Activated CD4-positive, alpha-beta T cell treated with anti-CD3 and anti-CD28 coated beads, Interleukin-2, Interleukin-6, amounts not matched to agents 100 ng/mL and 50 ng/mL, durations not matched to agents 16 hours and 8 hours (primary cell): ENCODE data around the gene COL8A2.

Experiments
- DNase-seq: peaks from one replicate; pipeline ENCODE4 v3.0.0-alpha.2; 2020

COL8A2 gene

DNA sequence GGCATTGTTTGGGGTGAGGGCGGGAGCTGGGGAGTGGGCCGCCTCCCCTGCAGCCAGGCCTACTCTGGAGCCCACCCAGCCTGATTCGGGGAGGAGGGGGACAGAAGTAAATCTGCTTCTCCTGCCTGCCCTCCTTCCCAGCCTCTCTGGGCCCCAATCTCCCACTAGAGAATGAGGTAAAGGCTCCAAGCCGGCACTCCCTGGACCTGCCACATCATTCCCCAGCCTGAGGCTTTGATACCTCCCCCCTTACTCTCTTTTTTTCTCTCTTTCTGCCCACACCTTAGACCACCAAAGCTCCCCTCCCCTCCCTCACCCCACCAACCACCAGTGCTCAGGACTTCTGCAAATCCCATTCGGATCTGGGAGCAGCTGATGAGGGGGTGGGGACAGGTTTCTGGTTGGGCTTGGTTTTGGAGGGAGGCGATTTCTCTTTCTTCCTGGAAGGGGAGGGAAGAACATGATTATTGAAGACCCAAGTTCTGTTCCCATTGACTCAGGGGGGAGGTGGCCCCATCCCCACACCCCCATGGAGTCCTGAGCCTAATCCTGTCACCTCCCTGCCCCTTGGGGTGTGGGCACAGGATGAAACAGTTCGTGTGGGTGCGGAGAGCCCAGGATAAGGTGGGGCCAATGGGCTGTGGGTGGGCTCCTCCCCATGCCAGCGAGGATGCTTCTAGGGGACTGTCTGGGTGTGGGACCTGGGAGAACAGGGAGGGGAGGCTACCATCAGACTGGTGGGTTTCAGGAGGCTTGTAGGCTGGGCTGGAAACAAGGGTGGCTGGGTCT, 32.3 kb upstream of the COL8A2 start:
- no peak for DNase-seq

DNA sequence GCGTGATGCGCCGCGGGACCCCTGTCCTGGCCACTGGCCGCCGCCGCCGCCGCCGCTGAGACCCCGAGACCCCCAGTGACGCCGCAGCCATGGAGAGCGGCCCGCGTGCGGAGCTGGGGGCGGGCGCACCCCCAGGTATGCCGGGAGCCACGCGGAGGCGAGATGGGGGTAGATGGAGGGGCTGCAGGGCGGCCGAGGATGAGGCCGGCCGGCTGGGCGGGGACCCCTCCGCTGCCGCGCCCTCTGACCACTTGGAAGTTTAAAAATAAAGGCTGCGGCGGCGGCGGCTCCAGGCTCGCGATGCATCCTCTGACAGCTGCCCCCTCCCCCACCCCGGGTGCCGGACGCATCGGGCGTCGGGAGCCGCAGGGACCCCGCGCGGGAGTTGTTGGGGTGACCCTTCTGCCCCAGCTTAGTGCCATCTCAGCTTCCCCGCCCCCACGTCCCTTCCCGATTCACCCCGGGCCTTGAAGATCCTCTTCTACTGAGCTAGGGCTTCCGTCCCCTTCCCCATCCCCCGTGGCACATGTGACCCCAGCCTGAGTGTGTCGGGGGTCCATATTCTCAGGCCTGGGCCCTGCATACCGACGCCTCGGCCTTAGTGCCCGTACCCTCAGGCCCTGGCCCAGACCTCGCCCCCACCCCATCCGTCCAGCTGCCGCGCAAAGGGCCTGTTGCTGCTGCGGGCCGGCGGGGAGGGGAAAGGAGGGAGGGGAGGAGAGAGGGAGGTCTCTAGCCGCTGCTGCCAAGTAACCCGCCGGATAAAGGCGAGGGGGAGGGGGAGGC, 31.5 kb upstream of the COL8A2 start:
- peak; percentile 76 for DNase-seq

DNA sequence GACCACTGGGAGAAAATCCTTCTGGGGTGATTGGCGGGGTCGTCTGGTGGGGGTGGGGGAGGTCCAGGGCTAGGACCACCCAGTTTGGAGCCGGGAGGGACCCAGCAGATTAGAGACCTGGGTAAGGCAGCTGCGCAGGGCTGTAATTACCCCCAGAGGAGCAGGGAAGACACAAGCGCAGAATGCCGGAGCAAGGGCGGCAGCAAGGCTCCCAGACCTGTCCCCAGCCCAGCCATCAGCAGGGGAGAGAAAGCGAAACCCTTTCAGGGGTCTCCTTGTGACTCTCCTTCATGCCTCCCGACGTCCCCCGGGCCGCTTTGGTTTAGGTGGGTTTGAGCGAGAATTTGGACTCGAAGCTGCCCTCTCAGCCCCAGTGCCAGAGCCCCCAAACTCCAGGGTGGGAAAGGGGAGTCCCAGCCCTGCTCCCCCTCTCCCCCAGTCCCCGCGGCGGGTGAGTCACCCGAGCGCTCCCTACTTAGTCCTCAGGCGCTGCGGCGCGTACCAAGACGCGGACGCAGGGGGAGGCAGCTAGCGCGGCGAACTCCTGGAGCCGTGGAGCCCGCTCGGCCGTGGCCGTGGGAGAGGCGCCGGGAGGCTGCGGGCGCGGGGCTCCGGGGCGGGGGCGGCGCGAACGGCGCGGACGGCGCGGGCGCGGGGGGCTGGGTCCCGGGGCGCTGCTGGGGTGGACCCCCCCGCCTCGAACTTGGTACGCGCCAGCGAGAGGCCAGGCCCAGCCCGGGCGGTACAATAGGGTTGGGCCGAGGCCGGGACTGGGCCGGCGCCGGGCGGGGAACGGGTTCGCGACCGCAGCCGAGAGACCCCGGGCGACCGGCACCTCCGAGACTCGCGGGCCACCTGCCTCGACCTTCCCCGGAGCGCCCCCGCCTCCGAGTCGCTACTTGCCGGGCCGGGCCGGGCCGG, 30.6 kb upstream of the COL8A2 start, which contains the start of gene MAP7D1:
TSS of gene MAP7D1 (plus strand) at position 753 of the 921 bp plus-strand sequence. CDS start 258 bp downstream, outside the sequence.
- DNase-seq = peak; percentile 86

DNA sequence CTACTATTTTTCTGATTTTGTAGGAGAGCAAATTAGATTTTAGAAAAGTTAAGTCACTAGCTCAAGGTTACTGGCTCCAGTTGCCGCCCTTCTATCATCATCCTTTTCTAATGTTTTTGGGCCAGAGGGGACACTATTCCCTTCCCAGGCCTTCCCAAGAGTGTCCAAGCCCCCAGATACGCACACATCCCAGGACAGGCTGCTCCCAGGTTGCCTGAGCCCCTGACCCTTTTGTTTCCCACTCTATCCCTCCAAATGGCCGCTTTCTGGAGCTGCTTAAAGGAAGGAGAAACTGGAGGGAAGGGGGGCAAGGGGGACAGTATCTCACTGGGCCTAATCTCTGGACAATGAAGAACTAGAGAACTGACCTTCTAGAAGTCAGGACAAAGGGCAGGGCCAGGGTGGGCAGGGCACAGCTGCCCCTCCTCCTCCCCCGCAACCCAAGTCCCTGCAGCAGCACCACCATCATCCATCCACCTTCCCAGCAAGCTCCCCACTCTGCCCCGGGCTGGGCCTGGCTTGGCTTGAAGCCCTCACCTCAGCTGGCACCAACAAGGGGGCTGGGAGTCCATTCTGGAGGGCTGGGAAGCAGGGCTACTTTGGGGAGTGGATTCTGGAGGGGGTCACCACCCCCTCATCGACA, 29.9 kb upstream of the COL8A2 start:
- DNase-seq = no peak

DNA sequence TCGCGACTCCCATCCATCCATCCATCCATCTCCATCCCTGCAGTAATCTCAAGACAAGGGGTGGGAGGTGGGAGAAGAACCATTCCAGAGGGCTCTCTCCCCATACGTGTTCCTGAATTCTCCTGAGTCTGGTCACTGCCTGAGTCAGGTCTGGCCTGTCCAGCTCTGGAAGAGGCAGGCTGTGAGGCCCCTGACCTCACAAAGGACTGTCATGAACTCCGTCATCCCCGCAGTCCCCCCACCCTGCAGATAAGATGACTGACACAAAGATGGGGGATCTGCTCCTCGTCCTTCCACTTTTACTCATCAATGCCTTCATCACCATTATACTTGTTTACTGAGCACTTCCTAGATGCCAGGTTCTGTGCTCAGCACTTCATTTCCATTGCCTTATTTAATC, 29.3 kb upstream of the COL8A2 start:
- no peak for DNase-seq

DNA sequence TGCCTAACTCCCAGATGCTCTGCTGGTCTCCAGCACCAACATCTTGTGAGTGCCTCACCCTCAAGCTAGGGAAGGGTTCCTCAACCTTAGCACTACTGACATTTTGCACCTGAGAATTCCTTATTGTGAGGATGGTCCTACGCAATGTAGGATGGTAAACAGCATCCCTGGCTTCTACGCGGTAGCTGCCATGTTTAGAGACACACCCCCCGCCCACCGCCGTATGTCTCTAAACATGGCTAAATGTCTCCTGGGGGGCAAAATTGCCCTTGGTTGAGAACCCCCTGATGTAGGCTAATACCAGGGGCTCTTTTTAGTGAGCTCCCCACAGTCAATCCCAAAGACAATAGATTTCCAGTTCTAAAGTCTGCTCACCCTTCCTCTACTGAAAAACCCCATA, 28.5 kb upstream of the COL8A2 start:
- DNase-seq = no peak

DNA sequence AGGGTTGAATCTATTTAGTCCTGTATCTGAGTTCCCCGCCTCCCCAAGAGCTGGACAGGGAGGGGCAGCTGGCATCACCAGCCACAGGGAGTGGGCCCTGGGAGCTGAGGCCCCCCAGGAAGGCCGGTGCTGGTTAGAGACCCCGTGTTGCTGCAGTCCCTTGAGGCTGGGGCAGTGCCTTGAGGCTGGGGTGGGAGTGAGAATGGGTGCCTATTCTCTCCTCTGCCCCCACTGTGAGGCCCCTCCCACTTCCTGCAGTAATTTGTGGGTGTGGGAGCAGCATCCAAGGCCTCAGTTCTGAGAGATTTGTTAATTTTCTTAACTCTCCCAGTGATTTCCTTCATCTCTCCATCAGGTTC, 26.8 kb upstream of the COL8A2 start:
- peak; percentile 59 for DNase-seq

DNA sequence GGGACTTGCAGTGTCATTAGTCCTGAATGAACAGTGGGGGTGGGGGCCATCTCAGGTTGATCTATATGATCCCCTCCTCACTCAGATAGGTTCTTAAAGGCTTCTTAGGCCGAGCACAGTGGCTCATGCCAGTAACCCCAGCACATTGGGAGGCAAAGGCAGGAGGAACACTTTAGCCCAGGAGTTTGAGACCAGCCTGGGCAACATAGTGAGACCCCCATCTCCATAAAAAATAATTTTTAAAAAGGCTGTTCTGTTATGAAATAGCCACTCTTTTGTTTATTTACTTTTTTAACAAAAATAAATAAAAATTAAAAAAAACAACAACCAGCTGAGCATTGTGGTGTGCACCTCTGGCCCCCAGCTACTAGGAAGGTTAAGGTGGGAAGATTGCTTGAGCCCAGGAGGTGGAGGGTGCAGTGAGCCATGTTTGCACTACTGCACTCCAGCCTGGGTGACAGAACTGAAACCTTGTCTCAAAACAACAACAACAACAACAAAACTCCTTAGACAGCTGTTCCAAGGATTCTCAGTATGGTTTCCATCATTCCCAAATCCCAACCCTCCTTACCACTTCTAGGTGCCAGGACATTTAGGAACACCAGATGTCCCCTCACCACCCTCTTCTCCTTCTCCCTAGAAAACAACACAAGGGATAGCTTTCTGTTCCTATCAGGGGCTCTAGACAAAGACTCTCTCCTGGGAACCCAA, 26.3 kb upstream of the COL8A2 start:
- no peak for DNase-seq

DNA sequence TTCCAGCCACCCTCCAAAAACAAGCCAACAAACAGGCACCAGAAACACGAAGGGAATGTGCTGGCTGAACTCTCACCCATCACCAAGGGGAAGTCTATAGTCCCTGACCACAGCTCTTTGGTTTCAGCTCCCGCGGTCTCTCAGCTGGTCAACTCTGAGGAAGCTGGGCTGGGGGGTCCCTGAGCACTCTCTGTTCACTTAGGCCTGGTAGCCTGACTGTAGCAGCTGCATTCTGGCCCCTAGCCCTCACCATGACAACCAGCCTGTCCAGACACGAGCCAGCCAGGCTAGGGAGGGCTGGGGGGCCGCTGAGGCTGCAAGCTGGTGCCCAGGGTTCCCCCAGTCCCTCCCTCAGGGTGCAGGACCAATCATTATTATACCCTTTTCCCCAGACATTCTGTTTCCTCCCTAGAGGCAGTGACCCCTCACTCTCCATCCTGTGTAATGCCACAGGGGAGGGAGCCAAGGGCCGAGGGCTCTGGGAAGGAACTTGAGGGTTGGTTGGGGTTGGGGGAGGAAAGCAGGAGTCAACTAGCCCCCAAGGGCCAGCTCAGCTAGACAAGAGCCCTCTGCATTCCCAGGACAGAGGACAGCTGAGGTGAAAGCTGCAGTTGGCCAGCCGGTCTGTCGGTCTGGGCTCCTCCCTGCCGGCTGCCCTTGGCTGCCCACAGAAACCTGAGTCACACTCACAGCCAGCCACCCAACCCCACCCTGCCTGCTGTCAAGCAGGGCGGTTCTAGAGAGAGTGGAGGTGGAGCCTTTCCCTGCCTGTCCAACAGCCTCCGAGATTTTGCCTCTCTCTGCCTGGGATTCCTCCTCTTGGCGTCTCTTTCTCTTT, 25.5 kb upstream of the COL8A2 start:
- peak; percentile 91 for DNase-seq

DNA sequence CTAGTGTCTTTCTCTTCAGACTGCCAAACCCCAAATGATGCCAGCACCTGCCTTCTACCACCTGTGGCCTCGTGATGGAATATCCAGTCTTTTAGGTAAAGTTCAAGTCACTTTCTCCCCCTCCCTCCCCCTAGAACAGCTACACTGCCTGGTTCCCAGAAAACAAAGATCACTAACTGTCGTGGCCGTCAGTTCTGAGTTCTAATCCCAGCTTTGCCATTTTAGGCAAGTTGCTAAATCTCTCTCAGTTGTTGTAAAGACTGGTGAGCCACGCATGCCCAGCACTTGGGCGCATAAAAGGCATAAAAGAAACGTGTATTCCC, 24.9 kb upstream of the COL8A2 start:
- peak; percentile 31 for DNase-seq

DNA sequence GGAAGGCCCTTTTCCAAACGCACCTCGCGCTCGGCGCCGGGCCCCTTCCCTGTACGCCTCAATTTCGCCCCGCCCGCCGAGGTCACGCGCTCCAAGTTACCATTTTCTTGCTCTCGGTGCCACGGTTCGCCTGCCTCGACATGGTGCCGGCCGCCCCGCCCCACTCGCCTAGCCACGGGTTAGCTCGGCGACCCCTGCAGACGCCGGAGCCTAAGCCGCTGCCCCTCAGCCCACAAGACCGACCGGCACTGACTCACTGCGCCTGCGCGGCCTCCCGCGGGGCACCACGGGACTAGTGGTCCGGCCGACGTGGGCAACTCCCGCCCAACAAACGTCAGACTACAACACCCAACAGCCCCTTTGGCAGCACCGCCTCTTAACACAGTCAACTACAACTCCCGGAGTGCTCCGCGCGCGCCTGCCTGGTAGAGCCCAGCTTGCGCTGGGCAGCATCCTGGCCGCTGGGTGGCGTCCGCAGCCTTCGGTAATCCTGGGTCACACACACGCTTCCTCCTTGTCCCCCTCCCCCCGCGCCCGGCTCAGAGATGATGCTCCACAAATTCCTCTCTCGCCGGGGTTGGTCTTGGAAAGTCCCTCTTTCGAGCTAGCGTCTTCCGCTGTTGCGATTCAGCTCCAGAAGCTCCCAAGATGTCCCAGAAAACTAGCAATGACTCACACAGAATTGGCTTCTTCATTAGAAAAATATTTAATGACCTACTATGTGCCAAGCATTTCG, 24.4 kb upstream of the COL8A2 start, which contains the start of gene TRAPPC3:
TSS of gene TRAPPC3 (minus strand) at position 250 of the 736 bp plus-strand sequence. CDS start at position 142, 108 bp downstream.
- DNase-seq = peak; percentile 100

DNA sequence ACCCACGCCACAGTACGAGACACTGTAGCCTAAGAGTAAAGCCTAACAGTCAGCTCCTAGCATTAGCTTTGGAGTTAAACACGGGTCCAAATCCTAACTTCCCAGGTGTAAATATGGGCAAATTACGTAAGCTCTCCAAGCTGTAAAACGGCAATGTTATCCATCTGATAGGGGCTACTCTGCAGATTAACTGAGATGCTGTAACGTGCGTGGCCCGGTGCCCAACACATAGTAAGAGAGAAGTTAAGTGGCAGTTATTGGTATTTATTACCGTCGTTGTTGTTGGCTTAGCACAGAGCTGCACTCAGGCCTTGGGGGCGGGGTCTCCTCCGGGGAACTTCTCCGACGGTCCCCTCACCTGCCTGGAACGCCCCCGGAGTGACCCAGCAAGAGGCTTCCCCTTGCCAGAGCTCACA, 23.8 kb upstream of the COL8A2 start:
- no peak for DNase-seq

DNA sequence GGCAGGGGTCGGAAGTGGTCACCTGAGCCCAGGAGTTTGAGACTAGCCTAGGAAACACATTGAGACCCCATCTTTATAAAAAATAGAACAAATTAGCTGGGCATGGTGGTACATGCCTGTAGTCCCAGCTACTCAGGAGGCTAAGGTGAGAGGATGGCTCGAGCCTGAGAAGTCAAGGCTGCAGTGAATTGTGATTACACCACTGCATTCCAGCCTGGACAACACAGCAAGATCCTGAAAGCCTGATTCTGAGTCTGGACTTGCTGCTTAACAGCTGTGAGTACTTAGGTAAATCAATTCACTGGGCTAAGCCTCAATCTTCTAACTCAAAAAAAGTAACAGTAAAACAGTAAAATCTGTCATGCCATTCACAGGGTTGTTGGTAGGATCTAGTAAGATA, 19.4 kb upstream of the COL8A2 start:
- DNase-seq = no peak

DNA sequence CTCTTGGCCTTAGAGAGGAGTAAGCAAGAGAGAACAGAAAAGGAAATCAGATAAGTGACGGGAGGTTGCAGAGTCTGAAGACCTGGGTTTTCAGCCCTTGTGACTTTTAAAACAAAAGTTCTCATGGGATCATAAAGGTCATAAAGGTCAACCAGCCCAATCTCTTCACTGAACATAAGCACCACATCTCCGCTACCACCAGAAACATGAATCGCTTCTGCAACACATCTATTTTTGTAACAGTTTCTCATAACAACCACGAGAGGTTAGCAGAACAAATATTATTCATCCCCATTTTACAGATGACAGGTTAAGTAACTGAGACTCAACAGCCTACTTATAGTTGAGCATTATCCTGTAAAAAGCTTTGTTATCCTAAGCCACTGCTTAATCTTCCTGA, 18.4 kb upstream of the COL8A2 start:
- no peak for DNase-seq

DNA sequence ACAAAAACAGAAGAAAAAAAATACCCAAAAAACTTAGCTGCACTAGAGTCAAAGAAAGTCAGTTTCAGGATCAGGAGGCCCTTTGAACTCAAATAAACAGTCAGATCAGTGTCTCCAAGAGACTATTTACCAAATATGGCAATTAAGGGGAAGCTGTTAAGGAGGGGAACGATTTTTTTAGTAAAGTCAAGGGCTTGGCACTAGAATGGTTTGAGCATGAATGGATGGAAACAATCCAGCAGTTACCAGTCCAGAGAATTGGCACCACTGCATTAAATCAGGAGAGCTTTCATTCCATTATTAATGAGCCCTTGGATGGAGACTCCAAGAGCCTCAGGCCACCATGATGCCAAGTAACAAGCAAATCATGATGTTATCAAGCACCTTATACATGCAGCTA, 17.1 kb upstream of the COL8A2 start:
- DNase-seq = no peak

DNA sequence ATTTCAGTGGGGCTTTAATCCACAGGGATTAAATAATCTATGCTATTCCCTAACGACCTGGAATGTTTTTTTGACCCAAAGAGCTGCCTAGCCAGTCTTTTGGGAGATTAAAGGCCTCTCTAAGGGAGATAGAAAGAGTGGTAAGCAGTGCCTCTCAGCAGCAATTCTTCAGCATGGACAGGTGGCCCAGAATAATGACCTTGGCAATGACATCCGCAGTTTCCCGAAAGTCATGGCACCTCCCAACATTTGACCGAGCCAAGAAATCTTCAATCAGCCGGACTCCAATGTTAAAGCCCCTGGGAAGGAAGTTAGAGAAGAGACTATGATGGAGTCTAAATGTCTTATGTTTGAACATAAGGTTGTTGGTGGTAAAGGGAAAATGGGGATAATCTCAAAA, 14.5 kb upstream of the COL8A2 start:
- DNase-seq = no peak

DNA sequence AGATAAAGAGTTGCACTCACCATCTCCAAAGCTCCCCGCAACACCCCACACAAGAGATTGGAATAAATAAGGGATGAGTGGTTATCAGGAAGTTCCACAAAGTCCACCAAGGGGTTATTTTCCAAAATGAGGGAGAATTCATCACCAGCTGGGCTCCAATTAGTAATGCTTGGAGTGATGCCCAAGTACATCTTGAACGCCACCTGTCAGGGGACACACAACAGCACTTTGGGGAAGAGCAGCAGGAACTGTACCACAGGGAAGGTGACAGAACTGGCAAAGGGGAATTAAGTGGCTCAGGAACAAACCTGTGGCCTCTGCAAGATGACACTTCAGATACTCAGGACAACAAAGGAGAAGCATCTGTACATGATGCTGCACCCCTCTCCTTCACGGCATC, 12.8 kb upstream of the COL8A2 start:
- no peak for DNase-seq

DNA sequence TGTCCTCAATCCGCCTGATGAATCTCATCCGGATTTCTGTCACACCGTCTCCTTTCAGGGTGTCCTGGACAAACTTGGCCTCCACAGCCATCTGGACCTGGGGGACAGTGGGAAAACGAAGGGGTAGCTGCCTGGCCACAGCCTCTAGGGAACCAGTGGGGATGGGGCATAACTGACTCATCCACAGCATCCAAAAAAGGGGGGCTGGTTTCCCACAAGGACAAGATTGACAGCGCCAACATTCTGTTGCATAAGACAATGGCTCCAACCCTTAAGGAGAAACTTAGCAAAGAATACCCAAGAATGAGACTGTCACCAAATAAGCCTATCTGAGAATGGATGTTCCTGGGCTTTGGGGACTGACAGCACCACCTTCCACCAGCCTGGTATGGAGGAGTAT, 12.2 kb upstream of the COL8A2 start:
- no peak for DNase-seq

DNA sequence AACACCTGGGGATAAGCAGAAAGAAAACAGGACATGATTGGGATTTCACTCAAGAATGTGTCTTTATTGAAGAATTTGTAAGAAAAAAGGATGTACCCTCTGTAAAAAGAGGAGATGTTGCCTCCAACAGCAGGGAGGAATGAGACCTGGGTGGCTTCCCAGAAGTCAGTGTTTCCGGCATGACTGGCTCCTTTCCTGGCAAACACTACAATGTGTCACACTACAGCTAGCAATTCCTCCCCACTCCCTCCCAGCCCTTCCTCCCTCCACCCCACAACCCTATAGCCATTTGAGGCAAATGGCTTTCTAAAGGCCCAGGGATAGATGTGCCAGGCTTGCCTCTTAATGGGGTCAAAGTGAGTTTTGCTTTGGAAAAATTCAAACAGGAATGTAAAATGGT, 11.5 kb upstream of the COL8A2 start:
- no peak for DNase-seq

DNA sequence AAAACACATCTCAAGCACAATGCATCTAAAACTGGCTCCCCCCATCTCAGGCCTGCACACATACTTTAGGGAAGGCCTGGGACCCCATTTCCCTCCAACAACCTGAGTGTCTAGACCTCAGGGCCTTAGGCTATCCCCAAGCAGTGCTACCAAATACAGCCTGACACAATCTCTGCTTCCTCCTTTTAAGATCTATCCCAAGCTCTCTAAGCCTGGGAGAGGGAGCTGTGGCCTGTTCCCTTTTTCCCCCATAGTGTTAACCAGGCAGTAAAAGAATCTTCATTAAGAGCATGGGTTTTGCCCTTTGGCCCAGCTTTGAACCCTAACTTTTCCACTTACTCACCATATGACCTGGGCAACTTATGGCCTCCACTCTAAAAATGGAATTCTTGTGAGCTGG, 10.8 kb upstream of the COL8A2 start:
- no peak for DNase-seq

DNA sequence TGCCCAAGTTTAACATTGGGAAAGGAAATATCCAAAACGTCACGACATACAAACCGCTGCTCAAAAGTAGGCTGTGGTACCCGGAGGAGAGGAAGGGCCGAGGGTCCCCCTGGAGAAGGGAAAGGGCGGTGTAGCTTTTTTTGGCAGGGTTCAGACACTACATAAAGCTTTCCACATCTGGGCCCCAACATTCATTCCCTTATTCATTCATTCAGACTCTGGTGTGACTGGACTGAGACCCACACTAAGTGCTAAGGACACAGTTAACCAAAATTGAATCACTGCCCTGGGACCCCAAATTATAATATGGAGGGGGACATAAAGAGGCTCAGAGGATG, 10.3 kb upstream of the COL8A2 start:
- no peak for DNase-seq
